Activated CD4-positive, alpha-beta T cell treated with anti-CD3 and anti-CD28 coated beads, Interleukin-2, Interleukin-6, amounts not matched to agents 100 ng/mL and 50 ng/mL, durations not matched to agents 16 hours and 8 hours (primary cell): ENCODE results near the gene FAN1.

Experiments used
- DNase-seq: peaks from one replicate; pipeline ENCODE4 v3.0.0-alpha.2; 2020

FAN1 gene

GRCh38 chr15:30921781-30922479, 18.2 kb downstream of the FAN1 start:
- DNase-seq = no peak

- no peak for DNase-seq
Observed at GRCh38 chr15:30922480-30923311, 19.0 kb downstream of the FAN1 start.

GRCh38 chr15:30923429-30923828, 19.7 kb downstream of the FAN1 start:
- DNase-seq = no peak

- no peak for DNase-seq
Observed at GRCh38 chr15:30924353-30924752, 20.6 kb downstream of the FAN1 start.

GRCh38 chr15:30925686-30926085, 22.0 kb downstream of the FAN1 start:
- no peak for DNase-seq

GRCh38 chr15:30926161-30926560, 22.4 kb downstream of the FAN1 start:
- no peak for DNase-seq

GRCh38 chr15:30927148-30927761, 23.5 kb downstream of the FAN1 start:
- no peak for DNase-seq

- DNase-seq = no peak
Observed at GRCh38 chr15:30928076-30928475, 24.4 kb downstream of the FAN1 start.

- DNase-seq = no peak
Observed at GRCh38 chr15:30929064-30929669, 25.5 kb downstream of the FAN1 start.

GRCh38 chr15:30929982-30930381, 26.3 kb downstream of the FAN1 start:
- DNase-seq = no peak

GRCh38 chr15:30930422-30930821, 26.7 kb downstream of the FAN1 start:
- no peak for DNase-seq

- no peak for DNase-seq
Observed at GRCh38 chr15:30933293-30933692, 29.6 kb downstream of the FAN1 start.

GRCh38 chr15:30939161-30939560, 35.4 kb downstream of the FAN1 start:
- DNase-seq = no peak

- DNase-seq = no peak
Observed at GRCh38 chr15:30940359-30940758, 36.6 kb downstream of the FAN1 start.

GRCh38 chr15:30941520-30941919, 37.8 kb downstream of the FAN1 start:
- DNase-seq = no peak

GRCh38 chr15:30943654-30944335, 40.1 kb downstream of the FAN1 start:
- no peak for DNase-seq

GRCh38 chr15:30953183-30953582, 49.5 kb downstream of the FAN1 start:
- no peak for DNase-seq

GRCh38 chr15:30953731-30954378, 50.1 kb downstream of the FAN1 start:
- peak; percentile 59 for DNase-seq

- no peak for DNase-seq
Observed at GRCh38 chr15:30954674-30955073, 51.0 kb downstream of the FAN1 start.

GRCh38 chr15:30956216-30957124, 52.8 kb downstream of the FAN1 start:
- DNase-seq = no peak

GRCh38 chr15:30958219-30958618, 54.5 kb downstream of the FAN1 start:
- no peak for DNase-seq
